ENCODE data around the gene SORL1-AS1.

Gene SORL1-AS1

DNA sequence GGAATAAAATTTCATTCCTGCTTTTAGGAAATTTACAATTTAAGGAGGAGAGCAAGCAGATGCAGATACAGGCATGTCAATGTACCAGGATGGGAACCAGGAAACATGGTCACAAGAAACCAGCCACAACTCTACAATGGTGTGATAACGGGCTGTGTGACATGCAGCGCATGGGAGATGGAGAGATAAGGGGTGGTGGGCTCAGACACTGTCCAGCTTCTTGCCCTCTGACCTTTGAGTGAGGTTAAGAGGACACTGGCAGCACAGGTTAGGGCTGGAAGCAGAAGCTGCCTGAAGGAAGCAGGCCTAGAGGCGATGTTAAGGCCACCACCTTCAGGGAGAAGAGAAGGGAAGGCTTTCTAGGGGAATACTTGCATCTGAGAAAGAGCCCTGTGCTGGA, 2.3 kb upstream of the SORL1-AS1 start:
- H4K8ac ChIP-seq (ENCODE audit: low read depth, low read length): no peak overlapping the region
- H3K4me1 ChIP-seq (ENCODE audit: control insufficient read depth in 1 of 2, insufficient read depth in 2 of 2, low read length in 2 of 2): peaks cover 4 to 32% of the 10 kb centered on the region in 2 experiments
- H3K9me3 ChIP-seq (ENCODE audit: insufficient read depth, low read depth, low read length): no peaks in the 10 kb centered on the region
- peaks cover 5% of the 10 kb centered on the region for H3K79me1 ChIP-seq (ENCODE audit: low read length)
- no peak overlapping the region for H3K4ac ChIP-seq (ENCODE audit: low read depth, low read length)
- no peaks in the 10 kb centered on the region for H3K36me3 ChIP-seq (ENCODE audit: control insufficient read depth in 1 of 2, insufficient read depth in 2 of 2, low read length in 2 of 2)
- no peak overlapping the region for H4K12ac ChIP-seq (ENCODE audit: low read depth, low read length)
- DNase-seq: no peak
- no peak overlapping the region for H3K4me2 ChIP-seq (ENCODE audit: low read length)
- peaks cover 2% of the 10 kb centered on the region for H3K79me2 ChIP-seq (ENCODE audit: control insufficient read depth, insufficient read depth, low read length, poor library complexity)
- no peak overlapping the region for H2BK120ac ChIP-seq (ENCODE audit: insufficient read depth, low read length, poor library complexity)
- H4K91ac ChIP-seq (ENCODE audit: low read depth, low read length): no peak overlapping the region
- H2BK12ac ChIP-seq (ENCODE audit: low read length): no peak overlapping the region
- no peak overlapping the region for H2BK5ac ChIP-seq (ENCODE audit: low read depth, low read length, poor library complexity)
- no peak overlapping the region for H3K23ac ChIP-seq (ENCODE audit: low read length)
- no peak overlapping the region for H2AFZ ChIP-seq (ENCODE audit: insufficient read depth, low read length, poor library complexity)
- WGBS (ENCODE audit: extremely low coverage, insufficient coverage, insufficient read length): no CpG with 5 or more reads among the region's 3 CpGs
- no peaks in the 10 kb centered on the region for H3K27me3 ChIP-seq (ENCODE audit: insufficient read depth, low read length)
- H3K4me3 ChIP-seq (ENCODE audit: low read depth, low read length): no peak overlapping the region
- no peak overlapping the region for H3K18ac ChIP-seq (ENCODE audit: low read length)
- no peak overlapping the region for H3K27ac ChIP-seq (ENCODE audit: low read depth, low read length)
- no peak overlapping the region for H2AK5ac ChIP-seq (ENCODE audit: low read length)
- H3K14ac ChIP-seq (ENCODE audit: low read length): no peak overlapping the region
- H3K9ac ChIP-seq (ENCODE audit: low read length): no peak overlapping the region

DNA sequence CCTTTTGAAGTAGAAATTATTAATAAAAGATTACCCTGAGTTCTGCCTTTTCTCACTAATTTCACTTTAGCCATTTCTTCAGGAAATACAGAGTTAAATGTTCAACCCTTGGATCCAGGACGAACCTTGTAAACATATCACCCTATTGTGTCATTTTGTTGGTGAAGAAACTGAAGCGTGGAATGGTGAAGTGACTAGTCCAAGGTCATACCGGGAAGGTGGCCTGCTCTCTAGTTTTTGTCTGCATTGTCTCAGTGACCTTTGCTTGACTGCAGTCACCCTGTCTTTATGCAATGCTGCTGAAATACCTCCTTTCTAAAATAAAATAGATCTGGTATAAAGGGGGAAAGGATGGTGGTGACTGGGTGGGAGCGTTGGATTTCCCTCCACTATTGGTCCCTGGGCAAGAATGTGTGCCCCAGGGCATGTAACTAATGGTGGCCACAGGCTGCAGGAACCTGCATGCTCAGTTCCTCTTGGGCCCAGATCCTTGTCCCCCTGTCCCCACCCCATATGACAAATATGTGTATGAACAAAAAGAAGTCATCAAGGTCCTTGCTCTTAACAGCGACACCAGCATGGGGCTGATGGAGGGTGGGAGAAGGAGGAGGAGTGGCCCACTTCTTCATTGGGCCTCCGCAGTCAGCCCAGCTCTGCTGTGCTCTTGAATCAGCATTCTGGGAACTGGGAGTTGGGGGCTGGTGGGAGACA, 977 bp upstream of the SORL1-AS1 start:
- no peak overlapping the region for H3K9ac ChIP-seq (ENCODE audit: low read length)
- H3K4me3 ChIP-seq (ENCODE audit: low read depth, low read length): no peak overlapping the region
- no peak overlapping the region for H3K27ac ChIP-seq (ENCODE audit: low read depth, low read length)
- peaks cover 5% of the 10 kb centered on the region for H3K79me1 ChIP-seq (ENCODE audit: low read length)
- no peaks in the 10 kb centered on the region for H3K27me3 ChIP-seq (ENCODE audit: insufficient read depth, low read length)
- H2BK5ac ChIP-seq (ENCODE audit: low read depth, low read length, poor library complexity): no peak overlapping the region
- H4K12ac ChIP-seq (ENCODE audit: low read depth, low read length): no peak overlapping the region
- no peak overlapping the region for H4K91ac ChIP-seq (ENCODE audit: low read depth, low read length)
- no peak overlapping the region for H3K14ac ChIP-seq (ENCODE audit: low read length)
- no peak overlapping the region for H2BK12ac ChIP-seq (ENCODE audit: low read length)
- H4K8ac ChIP-seq (ENCODE audit: low read depth, low read length): no peak overlapping the region
- H3K36me3 ChIP-seq (ENCODE audit: control insufficient read depth in 1 of 2, insufficient read depth in 2 of 2, low read length in 2 of 2): no peaks in the 10 kb centered on the region
- H2AFZ ChIP-seq (ENCODE audit: insufficient read depth, low read length, poor library complexity): no peak overlapping the region
- WGBS (ENCODE audit: extremely low coverage, insufficient coverage, insufficient read length): no CpG with 5 or more reads among the region's 6 CpGs
- H3K23ac ChIP-seq (ENCODE audit: low read length): no peak overlapping the region
- H3K18ac ChIP-seq (ENCODE audit: low read length): no peak overlapping the region
- peak overlapping the region; percentile 14 for H2BK120ac ChIP-seq (ENCODE audit: insufficient read depth, low read length, poor library complexity)
- DNase-seq: no peak
- H2AK5ac ChIP-seq (ENCODE audit: low read length): no peak overlapping the region
- H3K4me1 ChIP-seq (ENCODE audit: control insufficient read depth in 1 of 2, insufficient read depth in 2 of 2, low read length in 2 of 2): peaks cover 0 to 25% of the 10 kb centered on the region in 2 experiments
- H3K9me3 ChIP-seq (ENCODE audit: insufficient read depth, low read depth, low read length): no peaks in the 10 kb centered on the region
- H3K4me2 ChIP-seq (ENCODE audit: low read length): no peak overlapping the region
- H3K79me2 ChIP-seq (ENCODE audit: control insufficient read depth, insufficient read depth, low read length, poor library complexity): peaks cover 2% of the 10 kb centered on the region
- no peak overlapping the region for H3K4ac ChIP-seq (ENCODE audit: low read depth, low read length)

DNA sequence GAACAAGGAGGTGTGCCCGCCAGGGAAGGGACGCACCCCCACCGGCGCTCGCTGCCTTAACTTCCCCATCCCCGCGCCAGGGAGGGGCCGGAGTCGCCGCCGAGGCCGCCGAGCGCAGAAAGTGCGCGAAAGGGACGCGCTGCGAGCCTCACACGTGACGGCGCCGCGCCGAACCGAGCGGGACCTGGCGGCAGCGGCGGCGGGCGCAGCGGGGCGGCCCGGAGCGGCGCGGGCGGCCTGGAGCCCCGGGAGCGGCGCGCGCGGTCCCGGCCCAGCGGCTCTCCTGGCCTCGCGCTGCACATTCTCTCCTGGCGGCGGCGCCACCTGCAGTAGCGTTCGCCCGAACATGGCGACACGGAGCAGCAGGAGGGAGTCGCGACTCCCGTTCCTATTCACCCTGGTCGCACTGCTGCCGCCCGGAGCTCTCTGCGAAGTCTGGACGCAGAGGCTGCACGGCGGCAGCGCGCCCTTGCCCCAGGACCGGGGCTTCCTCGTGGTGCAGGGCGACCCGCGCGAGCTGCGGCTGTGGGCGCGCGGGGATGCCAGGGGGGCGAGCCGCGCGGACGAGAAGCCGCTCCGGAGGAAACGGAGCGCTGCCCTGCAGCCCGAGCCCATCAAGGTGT, 670 bp downstream of the SORL1-AS1 start, which contains the start of gene SORL1:
Gene SORL1 (plus strand): TSS at position 329 of the 623 bp plus-strand sequence. CDS start 18 bp downstream, at position 347.
- Histone ChIP-seq H4K12ac (ENCODE audit: low read depth, low read length) (peak within 1 kb of the TSS; percentile 17), H3K4me3 (ENCODE audit: low read depth, low read length) (peak within 1 kb of the TSS; percentile 86)

DNA sequence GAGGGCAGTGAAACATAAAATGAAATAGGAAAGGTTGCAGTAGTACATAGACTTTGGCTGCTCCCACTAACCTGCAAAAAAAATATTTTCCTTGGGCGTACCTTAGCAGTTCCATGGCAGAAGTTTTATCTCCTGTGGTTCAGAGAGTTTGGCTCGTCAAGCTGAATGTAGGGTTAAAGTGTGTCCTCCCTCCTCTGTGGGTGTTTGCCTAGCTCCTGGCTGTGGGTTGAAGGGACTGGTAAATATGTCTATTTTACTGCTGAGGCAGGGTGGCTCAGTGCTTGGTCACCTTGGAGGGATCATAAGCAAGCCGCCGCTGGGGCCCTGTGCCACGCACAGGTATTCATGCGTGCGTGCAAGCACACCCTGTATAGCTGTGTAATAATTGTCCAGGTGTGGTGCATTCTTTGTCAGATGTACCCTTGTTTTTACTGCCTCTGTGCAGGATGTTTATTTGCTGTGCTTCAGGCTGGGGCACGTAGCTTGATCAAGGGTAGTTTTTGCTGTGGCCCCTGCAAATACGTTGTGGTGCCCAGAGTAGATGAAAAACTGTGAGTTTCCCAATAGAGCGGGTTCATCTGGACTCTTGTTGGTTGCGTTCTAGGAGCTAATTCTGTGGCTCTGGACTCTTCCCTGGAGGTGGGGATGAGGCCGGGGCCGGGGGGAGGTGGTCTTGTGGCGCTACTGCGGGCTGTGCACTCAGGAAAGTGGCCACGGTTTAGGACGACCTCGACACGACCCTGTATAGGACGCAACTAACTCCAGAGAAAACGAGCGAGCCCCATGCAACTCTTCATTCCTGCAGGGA, 1.4 kb downstream of the SORL1-AS1 start:
- WGBS (ENCODE audit: extremely low coverage, insufficient coverage, insufficient read length): no CpG with 5 or more reads among the region's 22 CpGs
- H3K27me3 ChIP-seq (ENCODE audit: insufficient read depth, low read length): no peaks in the 10 kb centered on the region

More for the DNA sequence above, 670 bp downstream of the SORL1-AS1 start, which contains the start of gene SORL1:
- peak within 1 kb of the TSS; percentile 98 for H3K4me2 ChIP-seq (ENCODE audit: low read length)
- peaks cover 5% of the 10 kb centered on the region for H3K79me1 ChIP-seq (ENCODE audit: low read length)
- peak; percentile 12 to 22 for DNase-seq
- H3K79me2 ChIP-seq (ENCODE audit: control insufficient read depth, insufficient read depth, low read length, poor library complexity): peaks cover 2% of the 10 kb centered on the region
- H3K23ac ChIP-seq (ENCODE audit: low read length): no peak within 1 kb of the TSS
- H3K9ac ChIP-seq (ENCODE audit: low read length): peak within 1 kb of the TSS; percentile 36
- no peaks in the 10 kb centered on the region for H3K9me3 ChIP-seq (ENCODE audit: insufficient read depth, low read depth, low read length)
- peak within 1 kb of the TSS; percentile 83 for H4K91ac ChIP-seq (ENCODE audit: low read depth, low read length)
- H2AK5ac ChIP-seq (ENCODE audit: low read length): no peak within 1 kb of the TSS
- peak within 1 kb of the TSS; percentile 72 for H2AFZ ChIP-seq (ENCODE audit: insufficient read depth, low read length, poor library complexity)
- no peaks in the 10 kb centered on the region for H3K36me3 ChIP-seq (ENCODE audit: control insufficient read depth in 1 of 2, insufficient read depth in 2 of 2, low read length in 2 of 2)
- no CpG with 5 or more reads among the region's 89 CpGs for WGBS (ENCODE audit: extremely low coverage, insufficient coverage, insufficient read length)
- H3K4ac ChIP-seq (ENCODE audit: low read depth, low read length): peak within 1 kb of the TSS; percentile 55
- H2BK120ac ChIP-seq (ENCODE audit: insufficient read depth, low read length, poor library complexity): peak within 1 kb of the TSS; percentile 35
- H2BK5ac ChIP-seq (ENCODE audit: low read depth, low read length, poor library complexity): no peak within 1 kb of the TSS
- H3K27ac ChIP-seq (ENCODE audit: low read depth, low read length): no peak within 1 kb of the TSS
- H3K4me1 ChIP-seq (ENCODE audit: control insufficient read depth in 1 of 2, insufficient read depth in 2 of 2, low read length in 2 of 2): peaks cover 0 to 29% of the 10 kb centered on the region in 2 experiments
- peak within 1 kb of the TSS; percentile 67 for H4K8ac ChIP-seq (ENCODE audit: low read depth, low read length)
- peak within 1 kb of the TSS; percentile 70 for H3K18ac ChIP-seq (ENCODE audit: low read length)
- peak within 1 kb of the TSS; percentile 81 for H3K14ac ChIP-seq (ENCODE audit: low read length)
- peak within 1 kb of the TSS; percentile 62 for H2BK12ac ChIP-seq (ENCODE audit: low read length)
- H3K27me3 ChIP-seq (ENCODE audit: insufficient read depth, low read length): no peaks in the 10 kb centered on the region

More for the DNA sequence above, 1.4 kb downstream of the SORL1-AS1 start:
- Histone ChIP-seq H4K8ac (ENCODE audit: low read depth, low read length) (peak overlapping the region; percentile 51), H2BK5ac (ENCODE audit: low read depth, low read length, poor library complexity) (no peak overlapping the region), H3K14ac (ENCODE audit: low read length) (peak overlapping the region; percentile 75), H2BK120ac (ENCODE audit: insufficient read depth, low read length, poor library complexity) (peak overlapping the region; percentile 35), H3K9ac (ENCODE audit: low read length) (no peak overlapping the region), H3K27ac (ENCODE audit: low read depth, low read length) (no peak overlapping the region), H3K79me1 (ENCODE audit: low read length) (peaks cover 5% of the 10 kb centered on the region), H3K4me3 (ENCODE audit: low read depth, low read length) (peak overlapping the region; percentile 86), H3K23ac (ENCODE audit: low read length) (no peak overlapping the region), H3K4ac (ENCODE audit: low read depth, low read length) (peak overlapping the region; percentile 55), H2AFZ (ENCODE audit: insufficient read depth, low read length, poor library complexity) (peak overlapping the region; percentile 42), H3K4me2 (ENCODE audit: low read length) (peak overlapping the region; percentile 98), H4K12ac (ENCODE audit: low read depth, low read length) (peak overlapping the region; percentile 17), H2AK5ac (ENCODE audit: low read length) (no peak overlapping the region), H3K9me3 (ENCODE audit: insufficient read depth, low read depth, low read length) (no peaks in the 10 kb centered on the region), H4K91ac (ENCODE audit: low read depth, low read length) (peak overlapping the region; percentile 83), H3K79me2 (ENCODE audit: control insufficient read depth, insufficient read depth, low read length, poor library complexity) (peaks cover 2% of the 10 kb centered on the region), H3K36me3 (ENCODE audit: control insufficient read depth in 1 of 2, insufficient read depth in 2 of 2, low read length in 2 of 2) (no peaks in the 10 kb centered on the region), H2BK12ac (ENCODE audit: low read length) (no peak overlapping the region), H3K18ac (ENCODE audit: low read length) (peak overlapping the region; percentile 70), H3K4me1 (ENCODE audit: control insufficient read depth in 1 of 2, insufficient read depth in 2 of 2, low read length in 2 of 2) (peaks cover 0 to 29% of the 10 kb centered on the region in 2 experiments)
- no peak for DNase-seq

Data from trophoblast cell (in vitro differentiated cells and primary cell).